SK-N-SH treated with all-trans-retinoic acid at 6 μM for 48 hours (cell line): ENCODE measurements around the gene MOCS2.

Experiments used
- ATAC-seq: fragments of 200-7000 bp; cut with Tn5 transposase; 3 replicates; pipeline ENCODE4 v1.9.1; 2020; ENCODE audit warnings: mild to moderate bottlenecking, moderate library complexity
- ARNTL ChIP-seq: fragments of 450-650 bp; formaldehyde crosslinking; IDR thresholded peaks from 2 replicates; pipeline ENCODE4 v1.5.0; 2020; ENCODE audit warnings: low read depth, mild to moderate bottlenecking, moderate library complexity, borderline replicate concordance
- BACH2 ChIP-seq: fragments of 250-450 bp; sonication (Bioruptor Pico); IDR thresholded peaks from 2 replicates; pipeline ENCODE4 v1.9.0; 2021; ENCODE audit warnings: mild to moderate bottlenecking, borderline replicate concordance
- CREB5 ChIP-seq: fragments of 250-450 bp; sonication (Bioruptor Pico); IDR thresholded peaks from 2 replicates; pipeline ENCODE4 v1.5.1; 2020; ENCODE audit warnings: low read depth, mild to moderate bottlenecking, moderate library complexity
- CSDC2 ChIP-seq: fragments of 250-450 bp; sonication (Bioruptor Pico); IDR thresholded peaks from 2 replicates; pipeline ENCODE4 v1.5.0; 2020; ENCODE audit warnings: mild to moderate bottlenecking, moderate library complexity
- ESRRG ChIP-seq: fragments of 250-450 bp; sonication (Bioruptor Pico); IDR thresholded peaks from 2 replicates; pipeline ENCODE4 v1.6.1; 2021; ENCODE audit warnings: mild to moderate bottlenecking
- GLIS3 ChIP-seq: fragments of 250-450 bp; sonication (Bioruptor Pico); IDR thresholded peaks from 2 replicates; pipeline ENCODE4 v1.5.0; 2020; ENCODE audit warnings: mild to moderate bottlenecking, moderate library complexity
- ISL1 ChIP-seq: fragments of 250-450 bp; sonication (Bioruptor Pico); IDR thresholded peaks from 2 replicates; pipeline ENCODE4 v2.1.2; 2022; ENCODE audit warnings: mild to moderate bottlenecking, moderate library complexity
- OSR1 ChIP-seq: fragments of 250-450 bp; sonication (Bioruptor Pico); IDR thresholded peaks from 2 replicates; pipeline ENCODE4 v1.8.0; 2022; ENCODE audit warnings: moderate library complexity, mild to moderate bottlenecking, inconsistent platforms
- POU6F1 ChIP-seq: fragments of 250-450 bp; sonication (Bioruptor Pico); IDR thresholded peaks from 2 replicates; pipeline ENCODE4 v1.8.0; 2021; ENCODE audit warnings: low read depth, mild to moderate bottlenecking, moderate library complexity, borderline replicate concordance
- PPARA ChIP-seq: fragments of 250-450 bp; sonication (Bioruptor Pico); IDR thresholded peaks from 2 replicates; pipeline ENCODE4 v1.5.0; 2020; ENCODE audit warnings: mild to moderate bottlenecking, borderline replicate concordance
- RARB ChIP-seq: fragments of 250-450 bp; sonication (Bioruptor Pico); IDR thresholded peaks from 2 replicates; pipeline ENCODE4 v1.8.0; 2021; ENCODE audit warnings: mild to moderate bottlenecking, moderate library complexity
- SNAI2 ChIP-seq: fragments of 250-450 bp; sonication (Bioruptor Pico); IDR thresholded peaks from 2 replicates; pipeline ENCODE4 v1.5.0; 2020; ENCODE audit warnings: mild to moderate bottlenecking, moderate library complexity
- TCF4 ChIP-seq: fragments of 250-450 bp; sonication (Bioruptor Pico); IDR thresholded peaks from 2 replicates; pipeline ENCODE4 v1.8.0; 2021; ENCODE audit warnings: mild to moderate bottlenecking, moderate library complexity, borderline replicate concordance
- TOX ChIP-seq: fragments of 250-450 bp; sonication (Bioruptor Pico); IDR thresholded peaks from 2 replicates; pipeline ENCODE4 v1.8.0; 2021; ENCODE audit warnings: mild to moderate bottlenecking, moderate library complexity, borderline replicate concordance
- ZC3H10 ChIP-seq: fragments of 250-450 bp; sonication (Bioruptor Pico); IDR thresholded peaks from 2 replicates; pipeline ENCODE4 v1.5.1; 2021; ENCODE audit warnings: mild to moderate bottlenecking, moderate library complexity
- ZFP3 ChIP-seq: fragments of 250-450 bp; sonication (Bioruptor Pico); IDR thresholded peaks from 2 replicates; pipeline ENCODE4 v1.5.0; 2020; ENCODE audit warnings: mild to moderate bottlenecking, moderate library complexity
- ZFP30 ChIP-seq: fragments of 450-650 bp; formaldehyde crosslinking; IDR thresholded peaks from 2 replicates; pipeline ENCODE4 v1.5.0; 2022; ENCODE audit warnings: mild to moderate bottlenecking, moderate library complexity
- ZNF565 ChIP-seq: fragments of 450-650 bp; formaldehyde crosslinking; conservative IDR thresholded peaks from 2 replicates; pipeline ENCODE4 v1.5.0; 2020; ENCODE audit warnings: low read depth, mild to moderate bottlenecking, moderate library complexity
- ZNF70 ChIP-seq: fragments of 450-650 bp; formaldehyde crosslinking; IDR thresholded peaks from 2 replicates; pipeline ENCODE4 v1.5.0; 2020; ENCODE audit warnings: mild to moderate bottlenecking, moderate library complexity
- ZNF8 ChIP-seq: fragments of 450-650 bp; formaldehyde crosslinking; IDR thresholded peaks from 2 replicates; pipeline ENCODE4 v1.5.0; 2020; ENCODE audit warnings: mild to moderate bottlenecking, moderate library complexity
- TF ChIP-seq, protein P1 (sequence below): fragments of 250-450 bp; sonication (Bioruptor Pico); IDR thresholded peaks from 2 replicates; pipeline ENCODE4 v1.5.0; 2020; ENCODE audit warnings: mild to moderate bottlenecking, moderate library complexity
- TF ChIP-seq, protein P2 (sequence below): fragments of 250-450 bp; sonication (Bioruptor Pico); IDR thresholded peaks from 2 replicates; pipeline ENCODE4 v1.8.0; 2020; ENCODE audit warnings: mild to moderate bottlenecking, moderate library complexity, borderline replicate concordance

The MOCS2 gene

GRCh38 chr5:53059281-53059680 is 50.3 kb downstream of the MOCS2 start (continued):
- TF ChIP-seq POU6F1 (CRISPR knock-in tag), result no peak

DNA sequence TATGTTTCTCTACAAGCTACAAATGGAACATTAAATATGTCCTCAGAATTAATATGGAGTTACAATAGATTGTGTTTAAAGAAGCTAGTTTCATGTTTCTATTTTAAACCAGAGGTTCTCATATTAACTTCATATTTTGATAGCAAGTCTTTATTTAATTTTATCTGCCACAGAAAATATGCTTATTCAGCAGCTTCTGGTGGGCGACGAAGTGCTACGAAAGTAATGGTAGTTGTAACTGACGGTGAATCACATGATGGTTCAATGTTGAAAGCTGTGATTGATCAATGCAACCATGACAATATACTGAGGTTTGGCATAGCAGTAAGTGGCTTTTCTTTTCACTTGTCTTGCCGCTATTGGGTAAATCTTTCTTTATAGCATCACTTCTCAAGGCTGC is 54.2 kb downstream of the MOCS2 start:
- ATAC-seq, result no peak

GRCh38 chr5:53053364-53053763 is 56.2 kb downstream of the MOCS2 start:
- ATAC-seq, result no peak
- TF ChIP-seq ZNF565 (CRISPR knock-in tag) (no peak), CREB5 (CRISPR knock-in tag) (no peak), ZFP3 (CRISPR knock-in tag) (no peak), ZC3H10 (CRISPR knock-in tag) (no peak), SNAI2 (no peak), ZFP30 (CRISPR knock-in tag) (no peak), CSDC2 (CRISPR knock-in tag) (no peak), ISL1 (no peak), TOX (CRISPR knock-in tag) (no peak), POU6F1 (CRISPR knock-in tag) (no peak), PPARA (CRISPR knock-in tag) (no peak)
- TF ChIP-seq, all 23 proteins: peak for 0

More for the DNA sequence above, 54.2 kb downstream of the MOCS2 start:
- TF ChIP-seq ZNF70 (CRISPR knock-in tag) (no peak), PPARA (CRISPR knock-in tag) (no peak)

GRCh38 chr5:53052499-53052898 is 57.1 kb downstream of the MOCS2 start:
- ATAC-seq, result no peak
- TF ChIP-seq ZFP3 (CRISPR knock-in tag) (no peak), CSDC2 (CRISPR knock-in tag) (no peak), ZC3H10 (CRISPR knock-in tag) (no peak), ESRRG (CRISPR knock-in tag) (no peak), ZNF8 (no peak), SNAI2 (no peak), OSR1 (CRISPR knock-in tag) (no peak), TOX (CRISPR knock-in tag) (no peak), ISL1 (no peak), ARNTL (CRISPR knock-in tag) (no peak), PPARA (CRISPR knock-in tag) (no peak), RARB (CRISPR knock-in tag) (no peak), TCF4 (no peak), BACH2 (CRISPR knock-in tag) (no peak), GLIS3 (CRISPR knock-in tag) (no peak), ZNF70 (CRISPR knock-in tag) (no peak), ZFP30 (CRISPR knock-in tag) (no peak)
- TF ChIP-seq, protein P1, sequence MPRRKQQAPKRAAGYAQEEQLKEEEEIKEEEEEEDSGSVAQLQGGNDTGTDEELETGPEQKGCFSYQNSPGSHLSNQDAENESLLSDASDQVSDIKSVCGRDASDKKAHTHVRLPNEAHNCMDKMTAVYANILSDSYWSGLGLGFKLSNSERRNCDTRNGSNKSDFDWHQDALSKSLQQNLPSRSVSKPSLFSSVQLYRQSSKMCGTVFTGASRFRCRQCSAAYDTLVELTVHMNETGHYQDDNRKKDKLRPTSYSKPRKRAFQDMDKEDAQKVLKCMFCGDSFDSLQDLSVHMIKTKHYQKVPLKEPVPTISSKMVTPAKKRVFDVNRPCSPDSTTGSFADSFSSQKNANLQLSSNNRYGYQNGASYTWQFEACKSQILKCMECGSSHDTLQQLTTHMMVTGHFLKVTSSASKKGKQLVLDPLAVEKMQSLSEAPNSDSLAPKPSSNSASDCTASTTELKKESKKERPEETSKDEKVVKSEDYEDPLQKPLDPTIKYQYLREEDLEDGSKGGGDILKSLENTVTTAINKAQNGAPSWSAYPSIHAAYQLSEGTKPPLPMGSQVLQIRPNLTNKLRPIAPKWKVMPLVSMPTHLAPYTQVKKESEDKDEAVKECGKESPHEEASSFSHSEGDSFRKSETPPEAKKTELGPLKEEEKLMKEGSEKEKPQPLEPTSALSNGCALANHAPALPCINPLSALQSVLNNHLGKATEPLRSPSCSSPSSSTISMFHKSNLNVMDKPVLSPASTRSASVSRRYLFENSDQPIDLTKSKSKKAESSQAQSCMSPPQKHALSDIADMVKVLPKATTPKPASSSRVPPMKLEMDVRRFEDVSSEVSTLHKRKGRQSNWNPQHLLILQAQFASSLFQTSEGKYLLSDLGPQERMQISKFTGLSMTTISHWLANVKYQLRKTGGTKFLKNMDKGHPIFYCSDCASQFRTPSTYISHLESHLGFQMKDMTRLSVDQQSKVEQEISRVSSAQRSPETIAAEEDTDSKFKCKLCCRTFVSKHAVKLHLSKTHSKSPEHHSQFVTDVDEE (CRISPR knock-in tag), result no peak
- TF ChIP-seq, protein P2, sequence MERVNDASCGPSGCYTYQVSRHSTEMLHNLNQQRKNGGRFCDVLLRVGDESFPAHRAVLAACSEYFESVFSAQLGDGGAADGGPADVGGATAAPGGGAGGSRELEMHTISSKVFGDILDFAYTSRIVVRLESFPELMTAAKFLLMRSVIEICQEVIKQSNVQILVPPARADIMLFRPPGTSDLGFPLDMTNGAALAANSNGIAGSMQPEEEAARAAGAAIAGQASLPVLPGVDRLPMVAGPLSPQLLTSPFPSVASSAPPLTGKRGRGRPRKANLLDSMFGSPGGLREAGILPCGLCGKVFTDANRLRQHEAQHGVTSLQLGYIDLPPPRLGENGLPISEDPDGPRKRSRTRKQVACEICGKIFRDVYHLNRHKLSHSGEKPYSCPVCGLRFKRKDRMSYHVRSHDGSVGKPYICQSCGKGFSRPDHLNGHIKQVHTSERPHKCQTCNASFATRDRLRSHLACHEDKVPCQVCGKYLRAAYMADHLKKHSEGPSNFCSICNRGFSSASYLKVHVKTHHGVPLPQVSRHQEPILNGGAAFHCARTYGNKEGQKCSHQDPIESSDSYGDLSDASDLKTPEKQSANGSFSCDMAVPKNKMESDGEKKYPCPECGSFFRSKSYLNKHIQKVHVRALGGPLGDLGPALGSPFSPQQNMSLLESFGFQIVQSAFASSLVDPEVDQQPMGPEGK (CRISPR knock-in tag), result no peak
